PC-9 (cell line): Measurements from ENCODE around the gene TSSK1B. TPM values are rescaled to one million over a fixed set of nuclear protein-coding genes. Genes with fewer than 3 reads are reported as not detected.

Experiments
- BruUV-seq: library from RNA; stranded (reverse); fragments of 400-500 nt; replicated peaks from 2 replicates; lab custom pipeline; 2021; lab: Mats Ljungman, UMichigan
- CTCF ChIA-PET: fragments of 300-600 bp; sonication (Branson Sonifier 250); formaldehyde crosslinking; loops from one replicate; lab custom pipeline; 2022; ENCODE audit warnings: antibody characterized with exemption; lab: Charles Lee
- POLR2A ChIA-PET: fragments of 300-600 bp; sonication (Branson Sonifier 250); formaldehyde crosslinking; loops from one replicate; lab custom pipeline; 2022; ENCODE audit warnings: antibody characterized with exemption; ENCODE audit not compliant: unreplicated experiment; lab: Charles Lee
- DNase-seq, 2 experiments: peaks; one replicate each; pipeline versions ENCODE4 v3.0.0 to v3.0.0-alpha.2; 2015 to 2022; ENCODE audit warnings: mixed read lengths in 1 of 2
- H2AFZ ChIP-seq: fragments of 200-600 bp; sonication (generic); 2 replicates; pipeline ENCODE4 v1.8.1; 2017; ENCODE audit warnings: antibody characterized with exemption
- H3F3A ChIP-seq: fragments of 200-600 bp; sonication (generic); 2 replicates; pipeline ENCODE4 v1.8.1; 2017; ENCODE audit warnings: antibody characterized with exemption, mild to moderate bottlenecking, low read depth; ENCODE audit not compliant: insufficient read depth
- H3K27ac ChIP-seq: fragments of 200-600 bp; sonication (generic); 2 replicates; pipeline ENCODE4 v1.6.1; 2016; ENCODE audit warnings: mixed run types
- H3K27me3 ChIP-seq: fragments of 200-600 bp; sonication (generic); 2 replicates; pipeline ENCODE4 v1.6.1; 2016; ENCODE audit warnings: low read depth, mixed run types; ENCODE audit not compliant: insufficient read depth
- H3K36me3 ChIP-seq: fragments of 200-600 bp; sonication (generic); 2 replicates; pipeline ENCODE4 v1.6.1; 2016; ENCODE audit warnings: low read depth, mixed run types
- H3K4me1 ChIP-seq: fragments of 200-600 bp; sonication (generic); replicated peaks from 2 replicates; pipeline ENCODE4 v1.6.1; 2016; ENCODE audit warnings: mixed run types; ENCODE audit not compliant: insufficient read depth
- H3K4me2 ChIP-seq: fragments of 200-600 bp; sonication (generic); 2 replicates; pipeline ENCODE4 v1.6.1; 2017; ENCODE audit warnings: mixed run types
- H3K4me3 ChIP-seq: fragments of 200-600 bp; sonication (generic); 2 replicates; pipeline ENCODE4 v1.6.1; 2016; ENCODE audit warnings: mixed run types
- H3K79me2 ChIP-seq: fragments of 200-600 bp; sonication (generic); 2 replicates; pipeline ENCODE4 v1.6.1; 2017; ENCODE audit warnings: low read depth, mixed run types
- H3K9me2 ChIP-seq: fragments of 200-600 bp; sonication (generic); 2 replicates; pipeline ENCODE4 v1.8.1; 2017; ENCODE audit warnings: mild to moderate bottlenecking; ENCODE audit not compliant: insufficient read depth
- H3K9me3 ChIP-seq: fragments of 200-600 bp; sonication (generic); 2 replicates; pipeline ENCODE4 v1.8.1; 2016; ENCODE audit warnings: low read depth; ENCODE audit not compliant: insufficient read depth
- H4K20me1 ChIP-seq: fragments of 200-600 bp; sonication (generic); 2 replicates; pipeline ENCODE4 v1.8.1; 2017; ENCODE audit not compliant: insufficient read depth
- EZH2 ChIP-seq: fragments of 200-600 bp; sonication (generic); IDR thresholded peaks from 2 replicates; pipeline ENCODE4 v1.8.0; 2017; ENCODE audit warnings: antibody characterized with exemption, low read depth
- intact Hi-C: fragments of 100-400 bp; cut with micrococcal nuclease; formaldehyde crosslinking; loops from one replicate; pipeline ENCODE4 v1.10.0; 2022; ENCODE audit not compliant: unreplicated experiment
- total RNA-seq: library from RNA; stranded (reverse); gene quantifications from 2 replicates; pipeline ENCODE4 v1.2.3, GENCODE V29; 2021
- TF ChIP-seq, protein P1 (sequence below): fragments of 200-600 bp; sonication (generic); conservative IDR thresholded peaks from 2 replicates; pipeline ENCODE4 v1.6.1; 2017; ENCODE audit warnings: mixed run types, antibody characterized with exemption, mild to moderate bottlenecking, moderate library complexity

TSSK1B gene
- total RNA-seq, 1 experiment from 2014 or later = not detected

DNA sequence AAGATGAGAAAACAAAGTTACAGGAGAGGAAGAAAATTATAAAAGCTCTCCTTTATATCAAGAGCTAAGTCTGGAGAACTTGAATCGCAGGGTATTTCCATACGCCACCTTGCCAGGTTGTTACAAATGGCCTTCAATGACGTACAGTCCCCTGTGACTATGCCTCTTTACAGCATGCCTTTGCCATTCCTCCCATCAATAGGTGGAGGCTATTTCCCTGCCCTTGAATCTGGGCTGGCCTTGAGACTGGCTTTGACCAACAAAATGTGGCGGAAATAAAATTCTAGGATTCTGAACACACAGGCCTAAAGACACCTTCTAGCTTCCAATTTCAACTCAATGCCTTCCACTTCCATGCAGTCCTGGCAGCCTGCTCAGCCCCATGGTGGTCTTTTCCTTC lies 45.7 kb downstream of the TSSK1B start:
- H3F3A ChIP-seq = no peaks in the 10 kb centered on the region
- no peaks in the 10 kb centered on the region for H3K36me3 ChIP-seq
- BruUV-seq = no TSS peak
- H3K27ac ChIP-seq = no peak overlapping the region
- no peaks in the 10 kb centered on the region for H3K79me2 ChIP-seq
- ChIA-PET POLR2A (no interaction called here), CTCF (no interaction called here)
- no peaks in the 10 kb centered on the region for H4K20me1 ChIP-seq
- intact Hi-C loops = no loop called here
- H3K9me2 ChIP-seq = no peaks in the 10 kb centered on the region
- H3K27me3 ChIP-seq = no peaks in the 10 kb centered on the region
- no peaks in the 10 kb centered on the region for H3K9me3 ChIP-seq
- no peak overlapping the region for H3K4me2 ChIP-seq
- H3K4me3 ChIP-seq = no peak overlapping the region
- TF ChIP-seq, protein P1, sequence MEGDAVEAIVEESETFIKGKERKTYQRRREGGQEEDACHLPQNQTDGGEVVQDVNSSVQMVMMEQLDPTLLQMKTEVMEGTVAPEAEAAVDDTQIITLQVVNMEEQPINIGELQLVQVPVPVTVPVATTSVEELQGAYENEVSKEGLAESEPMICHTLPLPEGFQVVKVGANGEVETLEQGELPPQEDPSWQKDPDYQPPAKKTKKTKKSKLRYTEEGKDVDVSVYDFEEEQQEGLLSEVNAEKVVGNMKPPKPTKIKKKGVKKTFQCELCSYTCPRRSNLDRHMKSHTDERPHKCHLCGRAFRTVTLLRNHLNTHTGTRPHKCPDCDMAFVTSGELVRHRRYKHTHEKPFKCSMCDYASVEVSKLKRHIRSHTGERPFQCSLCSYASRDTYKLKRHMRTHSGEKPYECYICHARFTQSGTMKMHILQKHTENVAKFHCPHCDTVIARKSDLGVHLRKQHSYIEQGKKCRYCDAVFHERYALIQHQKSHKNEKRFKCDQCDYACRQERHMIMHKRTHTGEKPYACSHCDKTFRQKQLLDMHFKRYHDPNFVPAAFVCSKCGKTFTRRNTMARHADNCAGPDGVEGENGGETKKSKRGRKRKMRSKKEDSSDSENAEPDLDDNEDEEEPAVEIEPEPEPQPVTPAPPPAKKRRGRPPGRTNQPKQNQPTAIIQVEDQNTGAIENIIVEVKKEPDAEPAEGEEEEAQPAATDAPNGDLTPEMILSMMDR = no peak
- no peak for TF ChIP-seq EZH2
- no peak overlapping the region for H2AFZ ChIP-seq
- DNase-seq = no peak
- H3K4me1 ChIP-seq = no peaks in the 10 kb centered on the region

DNA sequence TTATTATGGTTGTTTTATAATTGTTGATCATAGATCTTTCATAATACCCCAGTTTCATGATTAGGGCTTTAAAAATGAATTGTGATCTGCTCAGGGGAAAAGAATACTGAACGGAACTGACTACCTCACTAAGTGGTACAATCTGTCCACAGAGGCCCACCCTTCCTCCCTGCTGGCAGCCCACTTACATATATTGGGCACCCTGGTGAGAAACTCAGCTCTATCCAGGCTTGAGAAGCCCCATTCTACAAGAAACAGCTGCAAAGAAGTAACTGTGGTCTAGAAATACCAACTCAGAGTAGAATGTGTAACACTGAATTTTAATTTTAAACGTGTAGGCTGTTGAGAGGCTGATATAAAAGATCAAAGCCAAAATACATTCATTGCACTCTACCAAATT lies 46.9 kb downstream of the TSSK1B start:
- no peak overlapping the region for H3K4me2 ChIP-seq
- H4K20me1 ChIP-seq = no peaks in the 10 kb centered on the region
- H3K36me3 ChIP-seq = no peaks in the 10 kb centered on the region
- no peak overlapping the region for H2AFZ ChIP-seq
- no peaks in the 10 kb centered on the region for H3K27me3 ChIP-seq
- DNase-seq = no peak
- H3K9me2 ChIP-seq = no peaks in the 10 kb centered on the region
- no peak for TF ChIP-seq EZH2
- TF ChIP-seq, protein P1 = no peak
- H3K9me3 ChIP-seq = no peaks in the 10 kb centered on the region
- no peaks in the 10 kb centered on the region for H3F3A ChIP-seq
- H3K4me3 ChIP-seq = no peak overlapping the region
- H3K27ac ChIP-seq = no peak overlapping the region
- intact Hi-C loops = no loop called here
- no peaks in the 10 kb centered on the region for H3K79me2 ChIP-seq
- ChIA-PET CTCF (no interaction called here), POLR2A (no interaction called here)
- no TSS peak for BruUV-seq
- H3K4me1 ChIP-seq = no peaks in the 10 kb centered on the region

DNA sequence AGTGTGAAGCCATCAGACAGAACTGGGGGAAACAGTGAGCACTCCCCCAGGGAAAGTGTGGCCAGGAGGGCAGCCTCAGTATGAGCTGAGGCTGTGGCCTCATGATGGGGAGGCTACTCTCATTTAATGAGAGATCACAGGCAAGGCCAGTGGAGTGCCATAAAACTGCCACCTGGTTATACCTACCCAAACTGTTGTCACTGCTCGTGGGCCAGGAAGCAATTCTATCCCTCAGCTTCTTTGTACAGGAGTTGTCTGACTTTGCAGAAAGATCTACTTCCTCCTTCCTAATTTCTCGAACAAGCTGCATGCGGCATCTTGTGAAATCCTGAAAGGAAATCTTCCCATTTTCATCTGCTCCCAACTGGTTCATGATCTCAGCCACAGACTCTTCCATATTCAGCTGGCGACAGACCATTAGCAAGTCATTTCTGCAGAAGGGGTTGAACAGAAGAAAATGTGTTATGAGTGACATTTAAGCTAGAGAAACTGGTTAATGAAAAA lies 50.0 kb downstream of the TSSK1B start:
- Histone ChIP-seq H3K79me2 (no peaks in the 10 kb centered on the region), H4K20me1 (no peaks in the 10 kb centered on the region), H2AFZ (no peak overlapping the region), H3F3A (no peaks in the 10 kb centered on the region), H3K27me3 (no peaks in the 10 kb centered on the region), H3K4me3 (no peak overlapping the region), H3K9me2 (no peaks in the 10 kb centered on the region), H3K4me1 (no peaks in the 10 kb centered on the region), H3K9me3 (no peaks in the 10 kb centered on the region), H3K36me3 (no peaks in the 10 kb centered on the region), H3K27ac (no peak overlapping the region), H3K4me2 (no peak overlapping the region)
- CTCF ChIA-PET = no interaction called here
- intact Hi-C loops = no loop called here
- no peak for TF ChIP-seq EZH2
- TF ChIP-seq, protein P1 = no peak
- no peak for DNase-seq
- no TSS peak for BruUV-seq
- POLR2A ChIA-PET = no interaction called here
